Measurements from ENCODE around the gene RAB15.
A peak's percentile ranks its signal among the peaks of the same experiment; 100 is the strongest.
"Not testable (repeated sequence)": the region's sequence is repeated elsewhere in the genome, so short reads cannot be mapped to it uniquely, and the experiment has no call there.

The RAB15 gene

DNA sequence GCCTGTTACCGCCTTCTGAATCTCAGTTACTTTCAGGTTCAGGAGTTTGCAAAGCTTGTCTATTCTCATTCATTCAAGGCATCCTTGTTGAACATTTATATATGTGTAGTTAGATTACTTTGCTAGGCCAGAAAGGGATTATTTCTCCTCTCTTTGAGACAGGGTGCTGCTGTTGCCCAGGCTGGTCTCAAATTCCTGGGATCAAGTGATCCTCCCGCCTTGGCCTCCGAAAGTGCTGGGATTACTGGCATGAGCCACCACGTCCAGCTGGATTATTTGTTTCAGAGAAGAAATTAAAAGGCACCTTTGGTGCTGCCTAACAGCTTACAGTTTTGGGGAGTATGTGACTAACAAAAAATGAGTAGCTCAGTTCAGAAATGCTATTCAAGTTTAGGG lies 57.1 kb downstream of the RAB15 start:
- H3K4me3 ChIP-seq (ENCODE audit: insufficient read depth, low read depth, low read length, poor library complexity, severe bottlenecking) = peak overlapping the region; percentile 99
- H3K9me3 ChIP-seq (ENCODE audit: control insufficient read depth, low read length) = no peaks in the 10 kb centered on the region
- H3K4me1 ChIP-seq (ENCODE audit: control insufficient read depth, insufficient read depth, low read length, poor library complexity, severe bottlenecking) = peaks cover 14% of the 10 kb centered on the region
- DNase-seq = no peak
- peaks cover 3% of the 10 kb centered on the region for H3K36me3 ChIP-seq (ENCODE audit: control insufficient read depth, insufficient read depth, low read length)
- no peaks in the 10 kb centered on the region for H3K27me3 ChIP-seq (replicated peaks; ENCODE audit: control insufficient read depth, insufficient read depth, low read length, poor library complexity, severe bottlenecking)
- peak overlapping the region; percentile 100 for H3K27ac ChIP-seq (ENCODE audit: insufficient read depth, low read length, poor library complexity, severe bottlenecking)

DNA sequence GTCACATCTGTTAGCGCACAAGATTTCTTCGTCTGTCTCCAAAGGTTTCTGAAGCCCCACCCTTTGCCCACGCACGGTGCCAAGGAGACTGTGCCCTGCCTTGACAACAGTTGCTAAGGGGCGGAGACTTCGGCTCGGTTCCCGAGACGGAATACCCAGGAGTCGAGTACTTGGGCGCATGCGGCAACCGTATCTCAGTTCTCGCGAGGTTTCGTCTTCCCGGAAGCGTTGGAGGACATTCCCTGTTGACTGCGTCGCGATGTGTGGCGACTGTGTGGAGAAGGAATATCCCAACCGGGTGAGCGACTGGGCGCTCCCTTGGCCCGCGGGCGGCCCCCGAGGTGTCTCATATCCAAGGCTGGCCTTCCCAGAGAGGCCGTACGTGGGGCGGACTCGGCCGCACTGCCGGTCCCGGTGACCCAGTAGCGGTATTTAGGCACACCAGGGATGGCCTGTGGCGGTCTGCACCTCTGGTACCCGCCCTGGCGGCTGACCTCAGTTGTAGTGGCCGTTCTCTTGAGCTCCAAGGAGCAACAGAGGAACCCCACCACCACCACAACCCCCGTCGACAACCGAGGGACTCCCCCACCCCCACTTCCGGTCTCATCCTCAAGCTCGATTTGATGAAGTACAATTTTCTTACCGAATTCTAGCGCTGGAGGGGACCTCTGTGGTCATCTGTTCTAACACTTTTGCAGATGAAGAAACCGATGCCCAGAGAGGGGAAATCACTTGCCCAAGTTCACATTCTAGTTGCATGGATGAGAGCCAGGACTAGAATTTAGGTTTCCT lies 57.7 kb downstream of the RAB15 start, which contains the start of gene CHURC1:
TSS of gene CHURC1 (plus strand) at position 219 of the 792 bp plus-strand sequence. CDS start at position 260, 41 bp downstream.
- Histone ChIP-seq H3K27me3 (replicated peaks; ENCODE audit: control insufficient read depth, insufficient read depth, low read length, poor library complexity, severe bottlenecking) (no peaks in the 10 kb centered on the region), H3K4me3 (ENCODE audit: insufficient read depth, low read depth, low read length, poor library complexity, severe bottlenecking) (peak within 1 kb of the TSS; percentile 99), H3K4me1 (ENCODE audit: control insufficient read depth, insufficient read depth, low read length, poor library complexity, severe bottlenecking) (peaks cover 14% of the 10 kb centered on the region)

DNA sequence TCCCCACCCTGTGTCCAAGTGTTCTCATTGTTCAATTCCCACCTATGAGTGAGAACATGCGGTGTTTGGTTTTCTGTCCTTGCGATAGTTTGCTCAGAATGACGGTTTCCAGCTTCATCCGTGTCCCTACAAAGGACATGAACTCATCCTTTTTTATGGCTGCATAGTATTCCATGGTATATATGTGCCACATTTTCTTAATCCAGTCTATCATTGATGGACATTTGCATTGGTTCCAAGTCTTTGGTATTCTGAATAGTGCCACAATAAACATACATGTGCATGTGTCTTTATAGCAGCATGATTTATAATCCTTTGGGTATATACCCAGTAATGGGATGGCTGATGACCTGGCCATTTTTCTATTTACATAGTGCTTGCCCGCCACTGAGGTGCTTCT lies 58.7 kb downstream of the RAB15 start:
- Histone ChIP-seq H3K4me1 (ENCODE audit: control insufficient read depth, insufficient read depth, low read length, poor library complexity, severe bottlenecking) (peaks cover 14% of the 10 kb centered on the region), H3K27ac (ENCODE audit: insufficient read depth, low read length, poor library complexity, severe bottlenecking) (peak overlapping the region; percentile 100)
- H3K9me3 ChIP-seq (ENCODE audit: control insufficient read depth, low read length); H3K27me3 ChIP-seq (replicated peaks; ENCODE audit: control insufficient read depth, insufficient read depth, low read length, poor library complexity, severe bottlenecking); H3K4me3 ChIP-seq (ENCODE audit: insufficient read depth, low read depth, low read length, poor library complexity, severe bottlenecking); H3K36me3 ChIP-seq (ENCODE audit: control insufficient read depth, insufficient read depth, low read length); DNase-seq: not testable (repeated sequence)

More for the DNA sequence above, 57.7 kb downstream of the RAB15 start, which contains the start of gene CHURC1:
- peak within 1 kb of the TSS; percentile 100 for H3K27ac ChIP-seq (ENCODE audit: insufficient read depth, low read length, poor library complexity, severe bottlenecking)
- peaks cover 3% of the 10 kb centered on the region for H3K36me3 ChIP-seq (ENCODE audit: control insufficient read depth, insufficient read depth, low read length)
- DNase-seq = peak; percentile 94 to 98 (median 96)
- H3K9me3 ChIP-seq (ENCODE audit: control insufficient read depth, low read length) = no peaks in the 10 kb centered on the region

DNA sequence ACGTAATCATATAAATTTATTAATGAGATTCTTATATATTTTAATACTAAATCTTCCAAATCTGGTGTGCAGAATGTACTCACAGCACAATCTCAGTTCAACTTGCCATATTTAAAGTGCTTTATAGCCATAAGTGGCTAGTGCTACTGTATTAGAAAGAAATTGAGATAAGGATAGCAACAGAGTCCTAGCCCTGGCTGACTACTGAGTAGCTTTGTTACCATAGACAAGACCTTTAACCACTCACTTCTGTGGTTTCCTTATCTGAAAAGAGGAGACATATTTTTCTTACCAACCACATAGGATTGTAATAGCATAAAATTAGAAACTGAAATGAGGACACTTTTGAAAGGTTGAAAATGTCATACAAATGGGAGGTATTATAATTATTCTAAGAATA lies 59.9 kb downstream of the RAB15 start:
- H3K9me3 ChIP-seq (ENCODE audit: control insufficient read depth, low read length) = no peaks in the 10 kb centered on the region
- H3K4me1 ChIP-seq (ENCODE audit: control insufficient read depth, insufficient read depth, low read length, poor library complexity, severe bottlenecking) = peaks cover 9% of the 10 kb centered on the region
- peaks cover 9% of the 10 kb centered on the region for H3K27me3 ChIP-seq (replicated peaks; ENCODE audit: control insufficient read depth, insufficient read depth, low read length, poor library complexity, severe bottlenecking)
- no peak overlapping the region for H3K27ac ChIP-seq (ENCODE audit: insufficient read depth, low read length, poor library complexity, severe bottlenecking)
- DNase-seq = no peak
- H3K4me3 ChIP-seq (ENCODE audit: insufficient read depth, low read depth, low read length, poor library complexity, severe bottlenecking) = no peak overlapping the region
- peaks cover 3% of the 10 kb centered on the region for H3K36me3 ChIP-seq (ENCODE audit: control insufficient read depth, insufficient read depth, low read length)

DNA sequence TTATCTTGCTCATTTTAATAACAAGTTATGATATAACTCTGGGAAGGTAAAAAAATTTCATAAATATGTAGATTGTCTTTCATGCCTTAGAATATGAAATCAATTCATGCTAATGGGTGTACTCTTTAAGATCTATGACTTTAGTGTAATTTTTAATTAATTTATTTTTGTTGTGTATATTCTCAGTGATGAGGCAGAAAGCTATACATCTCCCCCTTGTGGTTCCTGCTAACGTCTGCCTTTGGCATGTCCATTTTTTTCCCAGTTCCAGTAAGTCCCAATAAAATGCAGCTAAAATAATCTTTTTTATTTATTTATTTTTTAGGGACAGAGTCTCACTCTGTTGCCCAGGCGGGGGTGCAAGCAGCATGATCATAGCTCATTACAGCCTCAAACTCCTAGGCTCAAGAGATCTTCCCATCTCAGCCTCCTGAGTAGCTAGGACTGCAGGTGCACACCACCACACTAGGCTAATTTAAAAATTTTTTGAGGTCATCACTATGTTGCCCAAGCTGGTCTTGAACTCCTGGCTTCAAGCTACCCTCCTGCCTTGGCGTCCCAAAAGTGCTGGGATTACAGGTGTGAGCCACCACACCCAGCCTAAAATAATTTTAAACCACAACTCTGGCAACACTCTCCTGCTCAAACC lies 61.2 kb downstream of the RAB15 start:
- H3K27ac ChIP-seq (ENCODE audit: insufficient read depth, low read length, poor library complexity, severe bottlenecking) = no peak overlapping the region
- H3K4me1 ChIP-seq (ENCODE audit: control insufficient read depth, insufficient read depth, low read length, poor library complexity, severe bottlenecking) = peaks cover 9% of the 10 kb centered on the region
- no peak overlapping the region for H3K4me3 ChIP-seq (ENCODE audit: insufficient read depth, low read depth, low read length, poor library complexity, severe bottlenecking)
- H3K27me3 ChIP-seq (replicated peaks; ENCODE audit: control insufficient read depth, insufficient read depth, low read length, poor library complexity, severe bottlenecking) = peaks cover 9% of the 10 kb centered on the region
- H3K9me3 ChIP-seq (ENCODE audit: control insufficient read depth, low read length) = no peaks in the 10 kb centered on the region
- DNase-seq = no peak
- peaks cover 3% of the 10 kb centered on the region for H3K36me3 ChIP-seq (ENCODE audit: control insufficient read depth, insufficient read depth, low read length)

DNA sequence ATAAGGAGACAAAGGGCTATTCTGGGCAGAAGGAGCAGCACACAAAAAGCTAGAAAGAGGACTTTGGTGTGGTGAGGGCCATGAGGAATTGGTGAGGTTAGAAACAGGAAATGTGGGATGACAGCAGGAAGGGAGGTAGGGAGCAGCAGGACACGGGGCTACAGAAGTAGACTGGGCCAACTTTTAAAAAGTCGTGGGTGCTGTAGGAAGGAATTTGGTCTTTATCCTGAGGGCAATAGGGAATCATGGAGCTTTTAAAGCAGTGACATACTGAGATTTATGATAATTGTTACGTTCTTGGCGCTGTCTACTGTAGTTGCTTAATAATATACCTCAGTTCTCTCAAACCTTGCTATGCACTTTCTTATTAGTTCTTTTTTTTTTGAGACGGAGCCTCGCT lies 66.1 kb downstream of the RAB15 start:
- Histone ChIP-seq H3K36me3 (ENCODE audit: control insufficient read depth, insufficient read depth, low read length) (no peaks in the 10 kb centered on the region), H3K9me3 (ENCODE audit: control insufficient read depth, low read length) (no peaks in the 10 kb centered on the region), H3K27ac (ENCODE audit: insufficient read depth, low read length, poor library complexity, severe bottlenecking) (no peak overlapping the region), H3K27me3 (replicated peaks; ENCODE audit: control insufficient read depth, insufficient read depth, low read length, poor library complexity, severe bottlenecking) (peaks cover 9% of the 10 kb centered on the region), H3K4me3 (ENCODE audit: insufficient read depth, low read depth, low read length, poor library complexity, severe bottlenecking) (no peak overlapping the region), H3K4me1 (ENCODE audit: control insufficient read depth, insufficient read depth, low read length, poor library complexity, severe bottlenecking) (no peaks in the 10 kb centered on the region)
- DNase-seq = no peak

DNA sequence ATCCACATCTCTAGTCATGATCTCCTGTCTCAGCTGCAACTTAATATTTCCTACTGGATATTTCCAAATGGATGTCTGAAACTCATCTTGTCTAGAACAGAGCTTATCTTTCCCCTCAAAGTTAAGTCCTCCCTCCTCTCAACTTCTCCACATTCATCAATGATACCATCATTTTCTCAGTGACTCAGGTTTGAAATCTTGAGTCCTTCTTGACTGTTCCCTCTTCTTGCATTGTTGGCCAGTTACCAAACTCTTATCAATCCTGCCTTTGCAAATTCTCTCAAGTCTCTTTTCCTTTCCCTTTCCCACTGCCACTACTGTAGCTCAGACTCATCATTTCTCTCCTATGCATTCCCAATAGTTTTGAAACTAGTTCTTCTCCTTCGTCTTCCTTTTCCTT lies 72.2 kb downstream of the RAB15 start:
- no peak overlapping the region for H3K4me3 ChIP-seq (ENCODE audit: insufficient read depth, low read depth, low read length, poor library complexity, severe bottlenecking)
- DNase-seq = no peak
- H3K4me1 ChIP-seq (ENCODE audit: control insufficient read depth, insufficient read depth, low read length, poor library complexity, severe bottlenecking) = no peaks in the 10 kb centered on the region
- no peaks in the 10 kb centered on the region for H3K36me3 ChIP-seq (ENCODE audit: control insufficient read depth, insufficient read depth, low read length)
- no peak overlapping the region for H3K27ac ChIP-seq (ENCODE audit: insufficient read depth, low read length, poor library complexity, severe bottlenecking)
- H3K9me3 ChIP-seq (ENCODE audit: control insufficient read depth, low read length) = no peaks in the 10 kb centered on the region
- no peaks in the 10 kb centered on the region for H3K27me3 ChIP-seq (replicated peaks; ENCODE audit: control insufficient read depth, insufficient read depth, low read length, poor library complexity, severe bottlenecking)
